Activated T-cell treated with anti-CD3 and anti-CD28 coated beads for 1 hour (primary cell): ENCODE measurements around the gene FBXW4.

Source experiments
- DNase-seq: peaks from one replicate; pipeline ENCODE4 v3.0.0-alpha.2; 2020; ENCODE audit warnings: low read depth

Gene FBXW4

GRCh38 chr10:101580486-101581399 lies 114.2 kb downstream of the FBXW4 start:
- DNase-seq, result no peak

GRCh38 chr10:101579516-101579870 lies 115.5 kb downstream of the FBXW4 start:
- no peak for DNase-seq

- no peak for DNase-seq
Measured at GRCh38 chr10:101578803-101579515, 116.0 kb downstream of the FBXW4 start.

GRCh38 chr10:101578192-101578591 lies 116.8 kb downstream of the FBXW4 start:
- no peak for DNase-seq

GRCh38 chr10:101577121-101577871 lies 117.7 kb downstream of the FBXW4 start:
- no peak for DNase-seq

- DNase-seq, result no peak
Measured at GRCh38 chr10:101576211-101576863, 118.6 kb downstream of the FBXW4 start.

- no peak for DNase-seq
Measured at GRCh38 chr10:101575580-101576210, 119.3 kb downstream of the FBXW4 start.

- no peak for DNase-seq
Measured at GRCh38 chr10:101575091-101575490, 119.9 kb downstream of the FBXW4 start.

- no peak for DNase-seq
Measured at GRCh38 chr10:101573885-101574753, 120.9 kb downstream of the FBXW4 start.

- DNase-seq, result no peak
Measured at GRCh38 chr10:101572785-101573184, 122.2 kb downstream of the FBXW4 start.

- no peak for DNase-seq
Measured at GRCh38 chr10:101572126-101572525, 122.8 kb downstream of the FBXW4 start.

GRCh38 chr10:101571271-101571925 lies 123.6 kb downstream of the FBXW4 start:
- DNase-seq, result no peak

GRCh38 chr10:101570428-101571270 lies 124.3 kb downstream of the FBXW4 start:
- no peak for DNase-seq

GRCh38 chr10:101569622-101570427 lies 125.1 kb downstream of the FBXW4 start:
- DNase-seq, result peak; percentile 72

GRCh38 chr10:101569323-101569621 lies 125.7 kb downstream of the FBXW4 start:
- no peak for DNase-seq

GRCh38 chr10:101568054-101568745 lies 126.8 kb downstream of the FBXW4 start:
- DNase-seq, result no peak

GRCh38 chr10:101567165-101568006 lies 127.6 kb downstream of the FBXW4 start:
- DNase-seq, result no peak
